ENCODE results near the gene CACNA1B.
"Not testable (repeated sequence)": the region's sequence is repeated elsewhere in the genome, so short reads cannot be mapped to it uniquely, and the experiment has no call there.

The CACNA1B gene

DNA sequence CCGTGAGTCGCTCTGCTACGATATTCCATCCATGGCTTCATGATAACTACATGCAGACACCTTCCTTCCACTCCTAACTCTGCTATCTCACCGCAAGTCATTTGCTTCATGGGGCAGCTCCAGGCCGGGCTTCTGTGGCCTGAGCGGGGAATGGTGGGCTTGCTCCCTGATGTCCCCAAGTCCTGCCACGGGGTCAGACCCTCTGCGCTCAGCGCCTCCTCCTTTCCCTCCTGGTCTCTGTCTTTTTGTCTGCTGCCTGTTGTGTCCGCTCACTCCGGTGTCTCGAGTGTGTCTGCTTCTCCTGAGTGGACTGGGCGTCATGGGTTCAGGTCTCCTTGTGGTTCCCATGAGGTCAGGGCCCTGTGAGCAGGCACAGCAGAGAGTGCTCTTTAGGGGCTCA lies 139.6 kb downstream of the CACNA1B start:
- no peak overlapping the region for H3K27ac ChIP-seq (ENCODE audit: low read length)
- H2AFZ ChIP-seq (ENCODE audit: low read length): no peak overlapping the region
- no peak overlapping the region for H3K9ac ChIP-seq (ENCODE audit: low read length)
- H3F3A ChIP-seq (ENCODE audit: insufficient read depth, low read length): no peaks in the 10 kb centered on the region
- H3K9me2 ChIP-seq (replicated peaks; ENCODE audit: insufficient read depth, low read length): no peaks in the 10 kb centered on the region
- peaks cover 48% of the 10 kb centered on the region for H3K27me3 ChIP-seq (replicated peaks; ENCODE audit: insufficient read depth, low read length)
- H3K4me3 ChIP-seq (ENCODE audit: low read length): no peak overlapping the region
- no peaks in the 10 kb centered on the region for H3K36me3 ChIP-seq (replicated peaks; ENCODE audit: insufficient read depth, low read length)
- no peak for TF ChIP-seq EZH2phosphoT487 (IDR thresholded peaks at IDR 0.05; ENCODE audit: low read length)
- no peak for TF ChIP-seq EZH2 (optimal IDR thresholded peaks at IDR 0.05; ENCODE audit: low read depth, low read length)
- TF ChIP-seq, protein P1, sequence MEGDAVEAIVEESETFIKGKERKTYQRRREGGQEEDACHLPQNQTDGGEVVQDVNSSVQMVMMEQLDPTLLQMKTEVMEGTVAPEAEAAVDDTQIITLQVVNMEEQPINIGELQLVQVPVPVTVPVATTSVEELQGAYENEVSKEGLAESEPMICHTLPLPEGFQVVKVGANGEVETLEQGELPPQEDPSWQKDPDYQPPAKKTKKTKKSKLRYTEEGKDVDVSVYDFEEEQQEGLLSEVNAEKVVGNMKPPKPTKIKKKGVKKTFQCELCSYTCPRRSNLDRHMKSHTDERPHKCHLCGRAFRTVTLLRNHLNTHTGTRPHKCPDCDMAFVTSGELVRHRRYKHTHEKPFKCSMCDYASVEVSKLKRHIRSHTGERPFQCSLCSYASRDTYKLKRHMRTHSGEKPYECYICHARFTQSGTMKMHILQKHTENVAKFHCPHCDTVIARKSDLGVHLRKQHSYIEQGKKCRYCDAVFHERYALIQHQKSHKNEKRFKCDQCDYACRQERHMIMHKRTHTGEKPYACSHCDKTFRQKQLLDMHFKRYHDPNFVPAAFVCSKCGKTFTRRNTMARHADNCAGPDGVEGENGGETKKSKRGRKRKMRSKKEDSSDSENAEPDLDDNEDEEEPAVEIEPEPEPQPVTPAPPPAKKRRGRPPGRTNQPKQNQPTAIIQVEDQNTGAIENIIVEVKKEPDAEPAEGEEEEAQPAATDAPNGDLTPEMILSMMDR (IDR thresholded peaks at IDR 0.05; ENCODE audit: low read length): no peak
- H3K79me2 ChIP-seq (ENCODE audit: low read length): no peaks in the 10 kb centered on the region
- H3K4me1 ChIP-seq (ENCODE audit: low read length): no peaks in the 10 kb centered on the region
- no peak for DNase-seq
- H3K9me3 ChIP-seq (replicated peaks; ENCODE audit: insufficient read depth, low read length): no peaks in the 10 kb centered on the region
- H3K4me2 ChIP-seq (ENCODE audit: low read depth, low read length): no peak overlapping the region
- H4K20me1 ChIP-seq (ENCODE audit: insufficient read depth, low read length): no peaks in the 10 kb centered on the region

DNA sequence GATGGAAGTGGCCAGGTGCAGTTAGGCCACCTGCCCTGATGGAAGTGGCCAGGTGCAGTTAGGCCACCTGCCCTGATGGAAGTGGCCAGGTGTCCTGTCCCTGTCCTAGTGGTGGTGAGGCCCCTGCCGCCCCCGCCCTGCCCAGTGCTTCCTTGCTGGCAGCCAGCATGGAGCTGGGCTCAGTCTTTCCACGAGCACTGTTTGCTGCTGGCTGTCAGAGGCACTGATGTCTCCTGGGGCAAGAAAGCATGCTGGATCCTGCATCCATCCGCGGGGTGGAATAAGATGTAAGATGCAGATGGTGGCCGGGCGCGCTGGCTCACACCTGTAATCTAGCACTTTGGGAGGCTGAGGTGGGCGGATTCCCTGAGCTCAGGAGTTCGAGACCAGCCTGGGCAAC lies 141.9 kb downstream of the CACNA1B start:
- H3F3A ChIP-seq (ENCODE audit: insufficient read depth, low read length); H3K27ac ChIP-seq (ENCODE audit: low read length); H3K36me3 ChIP-seq (replicated peaks; ENCODE audit: insufficient read depth, low read length); H4K20me1 ChIP-seq (ENCODE audit: insufficient read depth, low read length); H3K9me2 ChIP-seq (replicated peaks; ENCODE audit: insufficient read depth, low read length); H3K9me3 ChIP-seq (replicated peaks; ENCODE audit: insufficient read depth, low read length); H3K4me2 ChIP-seq (ENCODE audit: low read depth, low read length); H2AFZ ChIP-seq (ENCODE audit: low read length); H3K4me3 ChIP-seq (ENCODE audit: low read length); H3K9ac ChIP-seq (ENCODE audit: low read length); DNase-seq; H3K4me1 ChIP-seq (ENCODE audit: low read length); H3K79me2 ChIP-seq (ENCODE audit: low read length): not testable (repeated sequence)
- peaks cover 35% of the 10 kb centered on the region for H3K27me3 ChIP-seq (replicated peaks; ENCODE audit: insufficient read depth, low read length)

DNA sequence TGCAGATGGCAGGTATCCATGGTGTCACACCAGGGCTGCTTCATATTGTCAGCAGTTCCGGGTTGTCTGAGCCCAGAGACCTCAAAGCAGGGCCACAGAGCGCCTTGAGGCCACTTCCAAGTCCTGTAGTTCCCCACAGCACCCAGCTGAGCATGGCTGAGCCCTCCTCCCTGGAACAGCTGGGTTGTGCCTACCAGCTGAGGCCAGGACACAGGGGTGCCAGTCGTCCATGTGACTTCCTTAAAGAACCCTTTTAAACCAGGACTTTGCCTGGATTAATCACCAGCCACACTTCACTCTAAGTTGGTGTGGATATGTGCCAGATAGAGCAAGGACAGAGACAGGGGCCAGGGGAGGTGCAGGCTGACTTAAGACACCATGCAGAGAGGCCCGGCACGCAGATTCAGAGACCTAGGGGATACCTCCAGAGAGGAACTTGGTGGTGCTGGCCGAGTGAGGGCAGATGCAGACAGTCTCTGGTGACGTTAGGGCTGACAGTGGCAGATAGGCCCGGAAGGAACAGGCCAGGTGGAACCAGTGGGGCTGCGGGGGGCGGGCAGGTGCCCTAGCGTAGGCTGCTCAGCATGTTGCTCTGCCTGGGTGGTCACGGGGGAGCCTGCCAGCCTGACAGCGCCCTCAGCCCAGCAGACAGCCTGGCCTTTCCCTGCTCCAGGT lies 142.7 kb downstream of the CACNA1B start:
- Histone ChIP-seq H3K27ac (ENCODE audit: low read length) (no peak overlapping the region), H3K4me1 (ENCODE audit: low read length) (no peaks in the 10 kb centered on the region), H3K79me2 (ENCODE audit: low read length) (no peaks in the 10 kb centered on the region), H3K4me3 (ENCODE audit: low read length) (no peak overlapping the region), H2AFZ (ENCODE audit: low read length) (no peak overlapping the region), H4K20me1 (ENCODE audit: insufficient read depth, low read length) (no peaks in the 10 kb centered on the region), H3K4me2 (ENCODE audit: low read depth, low read length) (no peak overlapping the region), H3K9me3 (replicated peaks; ENCODE audit: insufficient read depth, low read length) (no peaks in the 10 kb centered on the region), H3K9me2 (replicated peaks; ENCODE audit: insufficient read depth, low read length) (no peaks in the 10 kb centered on the region), H3K36me3 (replicated peaks; ENCODE audit: insufficient read depth, low read length) (no peaks in the 10 kb centered on the region), H3K9ac (ENCODE audit: low read length) (no peak overlapping the region), H3F3A (ENCODE audit: insufficient read depth, low read length) (no peaks in the 10 kb centered on the region), H3K27me3 (replicated peaks; ENCODE audit: insufficient read depth, low read length) (peaks cover 35% of the 10 kb centered on the region)
- no peak for DNase-seq
- TF ChIP-seq EZH2 (optimal IDR thresholded peaks at IDR 0.05; ENCODE audit: low read depth, low read length): no peak
- TF ChIP-seq, protein P1 (IDR thresholded peaks at IDR 0.05; ENCODE audit: low read length): no peak
- no peak for TF ChIP-seq EZH2phosphoT487 (IDR thresholded peaks at IDR 0.05; ENCODE audit: low read length)

DNA sequence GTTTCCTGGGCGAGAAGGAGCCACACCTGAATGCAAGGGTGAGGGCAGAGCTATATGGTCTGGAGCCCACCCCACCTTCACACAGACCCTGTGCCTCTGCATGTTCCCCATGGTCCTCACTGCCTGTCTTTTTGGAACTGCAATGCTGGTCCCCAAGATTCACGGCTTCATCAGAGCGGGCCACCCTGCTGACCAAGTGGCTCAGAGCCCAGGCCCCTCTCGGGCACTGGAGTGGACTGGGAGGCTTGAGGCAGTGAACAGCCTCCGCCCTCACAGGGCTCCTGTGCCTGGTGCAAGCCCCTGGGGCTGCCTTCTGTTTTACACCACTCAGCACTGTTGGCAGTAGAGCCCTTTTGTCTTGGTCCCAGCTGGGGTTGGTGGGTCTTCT lies 143.2 kb downstream of the CACNA1B start:
- Histone ChIP-seq H3K4me2 (ENCODE audit: low read depth, low read length) (no peak overlapping the region), H3K9me2 (replicated peaks; ENCODE audit: insufficient read depth, low read length) (no peaks in the 10 kb centered on the region), H3K4me3 (ENCODE audit: low read length) (no peak overlapping the region), H3F3A (ENCODE audit: insufficient read depth, low read length) (no peaks in the 10 kb centered on the region), H3K36me3 (replicated peaks; ENCODE audit: insufficient read depth, low read length) (no peaks in the 10 kb centered on the region), H4K20me1 (ENCODE audit: insufficient read depth, low read length) (no peaks in the 10 kb centered on the region), H3K79me2 (ENCODE audit: low read length) (no peaks in the 10 kb centered on the region), H3K27me3 (replicated peaks; ENCODE audit: insufficient read depth, low read length) (peaks cover 33% of the 10 kb centered on the region), H3K9me3 (replicated peaks; ENCODE audit: insufficient read depth, low read length) (no peaks in the 10 kb centered on the region), H3K4me1 (ENCODE audit: low read length) (no peaks in the 10 kb centered on the region), H3K27ac (ENCODE audit: low read length) (no peak overlapping the region), H2AFZ (ENCODE audit: low read length) (no peak overlapping the region), H3K9ac (ENCODE audit: low read length) (no peak overlapping the region)
- TF ChIP-seq, protein P1 (IDR thresholded peaks at IDR 0.05; ENCODE audit: low read length): no peak
- TF ChIP-seq EZH2phosphoT487 (IDR thresholded peaks at IDR 0.05; ENCODE audit: low read length) (no peak), EZH2 (optimal IDR thresholded peaks at IDR 0.05; ENCODE audit: low read depth, low read length) (no peak)
- DNase-seq: no peak
